Esophagus (tissue), 2 donors: ENCODE data around the gene MFN2. TPM values are rescaled to one million over a fixed set of nuclear protein-coding genes. Genes with fewer than 3 reads are reported as not detected.

ENCODE experiments used
- H3K27ac ChIP-seq, 2 donors: one replicate each; pipeline ENCODE4 v1.5.1; 2013; ENCODE audit warnings: low read depth in 2 of 2, mild to moderate bottlenecking in 2 of 2, inconsistent platforms in 1 of 2, low read length in 1 of 2, moderate library complexity in 1 of 2
- H3K27me3 ChIP-seq, 2 donors: one replicate each; pipeline ENCODE4 v1.6.1; 2013; ENCODE audit warnings: low read length in 2 of 2, control low read depth in 1 of 2, mild to moderate bottlenecking in 1 of 2; ENCODE audit not compliant: insufficient read depth in 2 of 2, control insufficient read depth in 1 of 2
- H3K36me3 ChIP-seq, 2 donors: one replicate each; pipeline ENCODE4 v1.6.1; 2013; ENCODE audit warnings: low read length in 1 of 2; ENCODE audit not compliant: control insufficient read depth in 2 of 2, insufficient read depth in 2 of 2
- H3K4me1 ChIP-seq, 2 donors: one replicate each; pipeline ENCODE4 v1.6.1; 2013; ENCODE audit warnings: low read length in 1 of 2; ENCODE audit not compliant: control insufficient read depth in 2 of 2, insufficient read depth in 2 of 2
- H3K4me3 ChIP-seq, 2 donors: one replicate each; pipeline ENCODE4 v1.5.1; 2013; ENCODE audit warnings: low read length in 2 of 2, mild to moderate bottlenecking in 2 of 2, low read depth in 1 of 2, moderate library complexity in 1 of 2
- H3K9me3 ChIP-seq, 2 donors: one replicate each; pipeline ENCODE4 v1.6.1; 2013; ENCODE audit warnings: mild to moderate bottlenecking in 2 of 2, low read depth in 1 of 2, low read length in 1 of 2, moderate library complexity in 1 of 2; ENCODE audit not compliant: control insufficient read depth in 2 of 2, insufficient read depth in 1 of 2
- WGBS, 2 donors: extraction: QIAGEN DNeasy Blood & Tissue Kit; methylation state at CpG; one replicate each; pipeline ENCODE4 v1.1.7; 2013; 5-methylcytosine and 5-hydroxymethylcytosine counted together
- polyA plus RNA-seq, 2 donors: library from polyadenylated mRNA; stranded (reverse); fragments of 200-250 nt; gene quantifications; one replicate each; pipeline ENCODE4 v1.2.3, GENCODE V29; 2013
- donor health status: healthy with polysubstance abuse.
- donor health status: Bipolar disorder and iron deficiency.

The MFN2 gene
- polyA plus RNA-seq, 2 donors, result 31.8 to 50.7 TPM

DNA sequence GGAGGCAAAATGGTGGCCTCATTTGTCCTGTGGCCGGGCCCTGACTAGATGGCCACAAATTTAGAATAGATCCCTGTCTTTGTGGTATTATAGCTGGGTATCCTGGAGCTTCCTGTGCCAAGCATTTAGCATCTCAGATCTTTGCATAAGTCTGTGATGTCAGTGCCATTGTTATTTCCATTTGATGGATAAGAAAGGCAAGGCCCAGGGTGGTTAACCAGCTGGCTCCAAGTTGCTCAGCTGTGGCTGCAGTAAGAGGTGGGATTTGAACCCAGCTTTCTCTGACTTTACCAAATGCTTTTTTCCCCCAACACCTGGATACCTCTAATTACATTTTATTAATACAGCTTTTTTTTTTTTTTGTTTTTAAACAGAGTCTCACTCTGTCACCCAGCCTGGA lies 71.1 kb downstream of the MFN2 start:
- Histone ChIP-seq H3K4me3 (no peak overlapping the region), H3K9me3 (no peaks in the 10 kb centered on the region), H3K27me3 (no peaks in the 10 kb centered on the region), H3K36me3 (no peaks in the 10 kb centered on the region), H3K27ac (no peak overlapping the region), H3K4me1 (peaks cover 2 to 6% of the 10 kb centered on the region in 2 donors)
- 83 to 96% methylated on average over 1 of the region's 1 CpG for WGBS, 2 donors

DNA sequence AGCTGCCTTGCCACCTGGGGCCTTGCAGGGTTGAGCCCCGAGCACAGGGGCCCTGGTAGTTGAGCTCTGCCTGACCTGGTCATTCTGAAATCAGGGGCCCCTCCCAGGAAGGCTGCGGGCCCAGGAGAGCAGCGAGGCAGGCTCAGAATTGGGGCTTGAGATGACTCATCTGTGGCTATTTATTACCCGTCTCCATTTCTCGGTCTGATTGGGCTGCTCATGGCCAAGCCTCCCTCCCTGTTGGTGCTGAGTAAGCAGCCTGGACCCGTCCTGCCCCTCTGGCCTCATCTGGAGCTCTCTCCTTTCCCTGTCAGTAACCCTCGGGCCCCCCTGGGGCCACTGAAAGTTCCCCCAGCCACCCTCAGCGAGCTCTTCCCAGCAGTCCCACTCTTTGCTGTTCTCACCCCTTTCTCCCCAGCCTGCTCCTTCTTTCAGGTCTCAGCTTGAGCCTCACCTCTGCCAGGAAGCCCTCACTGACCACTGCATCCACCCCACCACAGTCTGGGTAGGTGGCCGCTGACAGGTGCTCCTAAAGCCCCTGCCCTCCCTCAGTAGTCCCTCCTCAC lies 71.8 kb downstream of the MFN2 start:
- H3K4me3 ChIP-seq, result no peak overlapping the region
- H3K27me3 ChIP-seq, result no peaks in the 10 kb centered on the region
- no peaks in the 10 kb centered on the region for H3K9me3 ChIP-seq
- H3K4me1 ChIP-seq, result peaks cover 2 to 6% of the 10 kb centered on the region in 2 donors
- no peak overlapping the region for H3K27ac ChIP-seq
- no peaks in the 10 kb centered on the region for H3K36me3 ChIP-seq
- WGBS, 2 donors, result 16 to 18% methylated on average over 9 of the region's 9 CpGs

GRCh38 chr1:12052997-12053686 lies 72.9 kb downstream of the MFN2 start:
- Histone ChIP-seq H3K36me3 (no peaks in the 10 kb centered on the region), H3K9me3 (peaks cover 0 to 2% of the 10 kb centered on the region in 2 donors), H3K4me3 (no peak overlapping the region), H3K27ac (no peak overlapping the region), H3K27me3 (no peaks in the 10 kb centered on the region), H3K4me1 (peaks cover 2 to 6% of the 10 kb centered on the region in 2 donors)
- 53 to 72% methylated on average over 14 of the region's 14 CpGs for WGBS, 2 donors

DNA sequence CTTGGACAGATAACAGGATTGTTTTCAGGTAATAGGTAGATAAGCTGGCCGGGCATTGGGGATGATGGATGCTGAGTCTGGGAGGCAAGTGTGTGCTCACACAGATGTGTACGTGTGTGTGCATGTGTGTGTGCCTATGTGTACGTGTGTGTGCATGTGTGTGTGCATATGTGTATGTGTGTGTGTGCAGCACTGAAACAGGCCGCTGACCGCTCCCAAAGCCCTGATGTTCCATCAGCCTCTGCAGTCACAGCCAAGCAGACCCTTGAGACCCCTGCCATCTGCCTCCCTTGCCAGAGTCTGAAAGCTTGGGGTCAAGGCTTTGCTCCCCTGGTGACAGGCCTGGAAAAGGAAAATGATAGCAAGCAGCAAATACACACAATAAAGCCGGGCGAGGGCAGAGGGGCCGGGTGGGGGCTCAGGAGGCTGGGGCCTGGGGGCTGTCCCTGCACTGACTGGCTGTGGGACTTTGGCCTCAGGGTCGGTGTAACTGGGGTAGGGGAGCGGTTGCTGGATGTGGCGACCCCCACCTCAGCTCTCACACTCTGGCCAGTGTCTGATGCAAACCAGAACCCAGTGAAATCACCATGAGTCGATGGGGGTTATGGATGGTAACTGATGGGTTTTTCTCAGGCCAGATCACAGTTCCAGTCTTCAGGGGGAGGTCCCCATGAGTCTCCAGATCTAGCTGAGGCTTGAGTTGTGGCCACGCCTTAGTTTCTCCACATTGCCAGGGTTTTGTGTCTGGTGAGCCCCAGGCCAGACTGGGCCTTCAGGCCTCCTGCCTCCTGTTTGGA lies 73.7 kb downstream of the MFN2 start:
- peaks cover 2 to 6% of the 10 kb centered on the region in 2 donors for H3K4me1 ChIP-seq
- H3K4me3 ChIP-seq, result no peak overlapping the region
- 69 to 77% methylated on average over 13 of the region's 13 CpGs for WGBS, 2 donors
- no peaks in the 10 kb centered on the region for H3K36me3 ChIP-seq
- no peak overlapping the region for H3K27ac ChIP-seq
- no peaks in the 10 kb centered on the region for H3K27me3 ChIP-seq
- H3K9me3 ChIP-seq, result peaks cover 0 to 2% of the 10 kb centered on the region in 2 donors

DNA sequence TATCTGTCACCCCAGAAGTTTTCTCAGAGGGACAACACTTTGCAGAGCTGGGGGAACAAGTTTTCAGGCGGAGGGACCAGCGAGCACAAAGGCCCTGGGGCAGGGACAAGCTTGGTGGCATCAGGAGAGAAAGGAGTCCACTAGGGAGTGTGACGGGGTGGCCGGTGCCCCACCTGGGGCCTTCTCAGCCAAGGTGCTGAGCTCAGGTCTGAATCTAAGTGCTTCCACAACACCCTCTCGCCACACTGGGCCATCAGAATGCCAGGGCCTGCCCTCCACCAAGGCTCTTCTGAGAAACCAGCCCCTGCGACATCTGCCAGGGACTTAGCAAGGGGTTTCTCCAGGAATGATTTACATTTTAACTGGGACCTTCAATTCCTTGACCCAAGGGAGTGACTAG lies 75.0 kb downstream of the MFN2 start:
- Histone ChIP-seq H3K9me3 (peaks cover 0 to 5% of the 10 kb centered on the region in 2 donors), H3K4me1 (peaks cover 2 to 6% of the 10 kb centered on the region in 2 donors), H3K4me3 (no peak overlapping the region), H3K27ac (no peak overlapping the region), H3K27me3 (no peaks in the 10 kb centered on the region), H3K36me3 (no peaks in the 10 kb centered on the region)
- 81 to 89% methylated on average over 6 of the region's 6 CpGs for WGBS, 2 donors

GRCh38 chr1:12056331-12056841 lies 76.1 kb downstream of the MFN2 start:
- H3K4me3 ChIP-seq, result no peak overlapping the region
- peaks cover 0 to 5% of the 10 kb centered on the region in 2 donors for H3K9me3 ChIP-seq
- H3K27ac ChIP-seq, result no peak overlapping the region
- H3K4me1 ChIP-seq, result peaks cover 2 to 6% of the 10 kb centered on the region in 2 donors
- no peaks in the 10 kb centered on the region for H3K36me3 ChIP-seq
- 86 to 89% methylated on average over 16 of the region's 16 CpGs for WGBS, 2 donors
- no peaks in the 10 kb centered on the region for H3K27me3 ChIP-seq

DNA sequence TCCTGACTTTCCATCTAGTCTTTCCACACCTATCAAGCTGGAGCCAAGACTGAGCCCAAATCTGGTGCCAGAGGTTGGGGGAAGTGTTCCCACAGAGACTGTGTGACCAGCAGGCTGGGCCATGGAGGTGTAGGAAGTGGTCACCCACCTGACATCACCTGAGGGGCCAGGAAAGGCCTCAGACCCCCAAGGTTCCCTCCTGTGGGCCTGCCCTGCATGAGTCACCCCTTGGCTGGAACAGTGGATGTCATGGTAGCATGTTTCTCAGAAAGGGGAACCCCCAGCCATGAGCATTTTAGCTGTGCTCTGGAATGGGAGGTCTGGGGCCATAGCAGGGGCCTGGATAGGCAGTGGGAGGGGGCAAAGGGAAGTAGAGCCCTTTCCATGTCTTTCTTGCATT lies 77.1 kb downstream of the MFN2 start:
- peaks cover 0 to 3% of the 10 kb centered on the region in 2 donors for H3K4me1 ChIP-seq
- H3K4me3 ChIP-seq, result no peak overlapping the region
- peaks cover 0 to 5% of the 10 kb centered on the region in 2 donors for H3K9me3 ChIP-seq
- H3K27ac ChIP-seq, result no peak overlapping the region
- no peaks in the 10 kb centered on the region for H3K36me3 ChIP-seq
- no peaks in the 10 kb centered on the region for H3K27me3 ChIP-seq

DNA sequence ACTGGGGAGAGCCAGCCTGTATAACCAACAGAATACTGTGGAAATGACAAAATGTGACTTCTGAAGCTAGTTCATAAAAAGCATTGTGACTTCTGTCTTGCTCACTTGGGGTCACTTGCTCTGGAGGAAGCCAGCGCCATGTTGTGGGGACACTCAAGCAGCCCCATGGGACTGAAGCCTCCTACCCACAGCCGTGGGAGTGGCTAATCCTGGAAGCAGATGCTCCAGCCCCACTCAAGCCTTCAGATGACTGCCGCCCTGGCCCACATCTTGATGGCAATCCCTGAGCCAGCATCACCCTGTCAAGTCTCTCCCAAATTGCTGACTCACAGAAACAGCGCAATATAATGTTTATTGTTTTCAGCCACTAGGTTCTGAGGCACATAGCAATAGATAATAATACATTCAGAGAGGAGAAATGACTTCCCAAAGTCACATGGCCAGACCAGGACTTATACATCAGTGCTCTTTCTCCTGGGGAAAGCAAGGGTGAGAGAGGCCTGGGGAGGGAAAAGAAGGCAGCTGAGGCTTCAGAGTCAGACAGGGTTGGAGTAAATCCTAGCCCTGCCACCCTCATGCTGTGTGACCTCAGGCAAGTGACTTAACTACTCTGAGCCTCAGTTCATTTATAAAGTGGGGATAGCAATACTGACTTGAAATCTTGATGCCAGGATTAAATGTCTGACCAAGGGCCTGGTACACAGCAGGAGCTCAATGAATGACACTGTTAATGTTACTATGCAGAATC lies 77.9 kb downstream of the MFN2 start:
- Histone ChIP-seq H3K4me3 (no peak overlapping the region), H3K9me3 (peaks cover 0 to 5% of the 10 kb centered on the region in 2 donors), H3K27ac (no peak overlapping the region), H3K4me1 (peaks cover 0 to 2% of the 10 kb centered on the region in 2 donors), H3K27me3 (no peaks in the 10 kb centered on the region), H3K36me3 (no peaks in the 10 kb centered on the region)
- 77 to 90% methylated on average over 4 of the region's 4 CpGs for WGBS, 2 donors

- H3K36me3 ChIP-seq, result no peaks in the 10 kb centered on the region
- H3K27me3 ChIP-seq, result peaks cover 0 to 9% of the 10 kb centered on the region in 2 donors
- peaks cover 4 to 9% of the 10 kb centered on the region in 2 donors for H3K4me1 ChIP-seq
- no peak overlapping the region for H3K27ac ChIP-seq
- peaks cover 3 to 5% of the 10 kb centered on the region in 2 donors for H3K9me3 ChIP-seq
- WGBS, 2 donors, result 68 to 75% methylated on average over 3 of the region's 3 CpGs
- no peak overlapping the region for H3K4me3 ChIP-seq
Measured at GRCh38 chr1:12059226-12059625, 79.0 kb downstream of the MFN2 start.
